ENCODE results near the gene TPRG1. TPM values are rescaled to one million over a fixed set of nuclear protein-coding genes. Genes with fewer than 3 reads are reported as not detected.

Gene TPRG1
- total and polyA plus RNA-seq, 2 donors (not counting 3 experiments of a cell fraction or from before 2014, with no cell fraction given) = 0.30 TPM; not detected in 1

DNA sequence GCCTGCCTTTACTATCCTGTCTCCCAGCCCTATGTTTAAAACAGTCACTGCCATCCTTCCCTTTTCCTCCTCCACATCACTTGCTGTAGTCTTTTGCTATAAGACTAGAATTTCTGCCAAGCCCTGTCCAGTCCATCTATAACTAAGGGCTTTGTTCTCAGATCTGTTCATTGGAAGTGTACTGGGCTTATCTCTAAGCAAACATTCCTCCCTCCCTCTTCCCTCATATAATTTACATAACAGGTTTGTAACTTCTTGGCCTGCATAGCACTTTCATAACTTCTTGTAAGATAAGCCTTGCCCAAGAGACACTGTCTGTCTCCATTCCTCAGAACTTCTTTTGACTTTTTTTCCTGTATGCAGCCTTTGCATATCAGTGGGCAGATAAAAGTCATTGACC is 16.7 kb downstream of the TPRG1 start:
- H3K36me3 ChIP-seq (ENCODE audit: control insufficient read depth in 2 of 2, extremely low read depth in 1 of 2, insufficient read depth in 2 of 2, low read length in 2 of 2) = no peaks in the 10 kb centered on the region
- intact Hi-C loops (cut with micrococcal nuclease) (no loop called here), dilution Hi-C loops (cut with MboI; ENCODE audit: extremely low pct_ligation_motif_present, low sequenced_read_pairs) (no loop called here)
- no peak overlapping the region for H3K4me3 ChIP-seq (replicated peaks in 1 of 3; ENCODE audit: insufficient read depth in 1 of 3, low read depth in 1 of 3, low read length in 3 of 3)
- no peak overlapping the region for H2AFZ ChIP-seq (ENCODE audit: low read depth, low read length)
- no peak for FAIRE-seq
- no peak overlapping the region for H3K27ac ChIP-seq (ENCODE audit: insufficient read depth, low read depth, low read length)
- ChIA-PET CTCF (no interaction called here), POLR2A (no interaction called here)
- no peaks in the 10 kb centered on the region for H3K4me1 ChIP-seq (ENCODE audit: control insufficient read depth, extremely low read depth, insufficient read depth, low read length)
- H3K9ac ChIP-seq (replicated peaks; ENCODE audit: extremely low read depth, insufficient read depth, low read length) = no peak overlapping the region
- H3K9me3 ChIP-seq (replicated peaks; ENCODE audit: control insufficient read depth, insufficient read depth, low read length) = no peaks in the 10 kb centered on the region
- no peaks in the 10 kb centered on the region for H3K79me2 ChIP-seq (ENCODE audit: control insufficient read depth, insufficient read depth, low read length)
- no peaks in the 10 kb centered on the region for H4K20me1 ChIP-seq (replicated peaks; ENCODE audit: control insufficient read depth, extremely low read depth, insufficient read depth, low read length)
- no peaks in the 10 kb centered on the region for H3K27me3 ChIP-seq (ENCODE audit: control insufficient read depth in 2 of 2, insufficient read depth in 2 of 2, low read length in 2 of 2)
- no peaks in the 10 kb centered on the region for H3K9me1 ChIP-seq (replicated peaks; ENCODE audit: control insufficient read depth, extremely low read depth, insufficient read depth, low read length)
- DNase-seq (ENCODE audit: low read depth, low spot score) = no peak
- no peak overlapping the region for H3K4me2 ChIP-seq (ENCODE audit: insufficient read depth, low read length)
- TF ChIP-seq MYC (IDR thresholded peaks at IDR 0.05; ENCODE audit: low read depth, low read length) = no peak
- no peak for TF ChIP-seq JUN (IDR thresholded peaks at IDR 0.05; ENCODE audit: borderline replicate concordance, insufficient read depth, insufficient read length, low read depth)
- TF ChIP-seq, protein P1, sequence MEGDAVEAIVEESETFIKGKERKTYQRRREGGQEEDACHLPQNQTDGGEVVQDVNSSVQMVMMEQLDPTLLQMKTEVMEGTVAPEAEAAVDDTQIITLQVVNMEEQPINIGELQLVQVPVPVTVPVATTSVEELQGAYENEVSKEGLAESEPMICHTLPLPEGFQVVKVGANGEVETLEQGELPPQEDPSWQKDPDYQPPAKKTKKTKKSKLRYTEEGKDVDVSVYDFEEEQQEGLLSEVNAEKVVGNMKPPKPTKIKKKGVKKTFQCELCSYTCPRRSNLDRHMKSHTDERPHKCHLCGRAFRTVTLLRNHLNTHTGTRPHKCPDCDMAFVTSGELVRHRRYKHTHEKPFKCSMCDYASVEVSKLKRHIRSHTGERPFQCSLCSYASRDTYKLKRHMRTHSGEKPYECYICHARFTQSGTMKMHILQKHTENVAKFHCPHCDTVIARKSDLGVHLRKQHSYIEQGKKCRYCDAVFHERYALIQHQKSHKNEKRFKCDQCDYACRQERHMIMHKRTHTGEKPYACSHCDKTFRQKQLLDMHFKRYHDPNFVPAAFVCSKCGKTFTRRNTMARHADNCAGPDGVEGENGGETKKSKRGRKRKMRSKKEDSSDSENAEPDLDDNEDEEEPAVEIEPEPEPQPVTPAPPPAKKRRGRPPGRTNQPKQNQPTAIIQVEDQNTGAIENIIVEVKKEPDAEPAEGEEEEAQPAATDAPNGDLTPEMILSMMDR (IDR thresholded peaks at IDR 0.05; ENCODE audit: extremely low read depth in 1 of 2, insufficient read depth in 1 of 2, low read depth in 1 of 2, low read length in 2 of 2) = no peak
- TF ChIP-seq POLR2AphosphoS5 (IDR thresholded peaks at IDR 0.05; ENCODE audit: insufficient read depth, low read depth, low read length) = no peak
- no peak for TF ChIP-seq EZH2 (IDR thresholded peaks at IDR 0.05; ENCODE audit: borderline replicate concordance, low read depth, low read length, severe bottlenecking)
- TF ChIP-seq GATA2 (IDR thresholded peaks at IDR 0.05; ENCODE audit: insufficient read depth, insufficient read length, low read depth, low read length) = no peak
- TF ChIP-seq POLR2A (IDR thresholded peaks at IDR 0.05; ENCODE audit: low read depth, low read length) = no peak
- TF ChIP-seq FOS (IDR thresholded peaks at IDR 0.05; ENCODE audit: borderline replicate concordance, insufficient read depth, low read length) = no peak
- BruUV-seq (replicated peaks) = no TSS peak

Measured in endothelial cell of umbilical vein (primary cell).